ENCODE results near the gene MFAP3L.
A peak's percentile ranks its signal among the peaks of the same experiment; 100 is the strongest.
"Not testable (repeated sequence)": the region's sequence is repeated elsewhere in the genome, so short reads cannot be mapped to it uniquely, and the experiment has no call there.

The MFAP3L gene

DNA sequence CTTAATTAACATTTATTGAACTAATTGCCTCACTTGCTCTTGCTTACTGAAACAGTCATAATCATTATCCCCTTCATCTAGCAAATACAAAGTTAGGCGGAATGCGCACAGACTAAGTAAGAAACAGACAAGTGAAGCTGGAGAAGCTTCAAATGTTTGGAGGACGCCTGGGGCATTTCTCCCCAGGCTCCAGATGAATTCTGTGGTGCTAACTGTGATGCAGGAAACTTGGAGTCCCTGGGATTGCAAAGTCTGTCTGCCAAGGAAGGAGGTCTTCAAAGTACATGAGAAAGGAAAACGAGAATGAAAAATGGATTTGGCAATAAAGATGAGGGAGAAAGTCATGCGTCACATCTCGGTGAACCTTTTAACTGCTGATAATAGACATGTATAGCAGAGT is 23.6 kb upstream of the MFAP3L start:
- Histone ChIP-seq H3K36me3 (replicated peaks; ENCODE audit: low read depth, low read length) (no peaks in the 10 kb centered on the region), H2AFZ (ENCODE audit: low read depth, low read length) (no peak overlapping the region), H3K27me3 (ENCODE audit: low read depth, low read length) (peaks cover 6% of the 10 kb centered on the region; the same call in 1 of the 2 replicates), H4K20me1 (ENCODE audit: insufficient read depth, low read length) (no peaks in the 10 kb centered on the region), H3K4me3 (ENCODE audit: low read length) (no peak overlapping the region), H3K4me2 (ENCODE audit: low read length) (no peak overlapping the region), H3K4me1 (ENCODE audit: low read length) (no peaks in the 10 kb centered on the region), H3K27ac (ENCODE audit: low read length) (no peak overlapping the region), H3K79me2 (ENCODE audit: low read length) (no peaks in the 10 kb centered on the region), H3K9me3 (ENCODE audit: insufficient read depth, low read length) (no peaks in the 10 kb centered on the region), H3K9ac (ENCODE audit: low read length) (no peak overlapping the region)
- TF ChIP-seq, protein P1, sequence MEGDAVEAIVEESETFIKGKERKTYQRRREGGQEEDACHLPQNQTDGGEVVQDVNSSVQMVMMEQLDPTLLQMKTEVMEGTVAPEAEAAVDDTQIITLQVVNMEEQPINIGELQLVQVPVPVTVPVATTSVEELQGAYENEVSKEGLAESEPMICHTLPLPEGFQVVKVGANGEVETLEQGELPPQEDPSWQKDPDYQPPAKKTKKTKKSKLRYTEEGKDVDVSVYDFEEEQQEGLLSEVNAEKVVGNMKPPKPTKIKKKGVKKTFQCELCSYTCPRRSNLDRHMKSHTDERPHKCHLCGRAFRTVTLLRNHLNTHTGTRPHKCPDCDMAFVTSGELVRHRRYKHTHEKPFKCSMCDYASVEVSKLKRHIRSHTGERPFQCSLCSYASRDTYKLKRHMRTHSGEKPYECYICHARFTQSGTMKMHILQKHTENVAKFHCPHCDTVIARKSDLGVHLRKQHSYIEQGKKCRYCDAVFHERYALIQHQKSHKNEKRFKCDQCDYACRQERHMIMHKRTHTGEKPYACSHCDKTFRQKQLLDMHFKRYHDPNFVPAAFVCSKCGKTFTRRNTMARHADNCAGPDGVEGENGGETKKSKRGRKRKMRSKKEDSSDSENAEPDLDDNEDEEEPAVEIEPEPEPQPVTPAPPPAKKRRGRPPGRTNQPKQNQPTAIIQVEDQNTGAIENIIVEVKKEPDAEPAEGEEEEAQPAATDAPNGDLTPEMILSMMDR (IDR thresholded peaks at IDR 0.05; ENCODE audit: low read depth, low read length) = no peak
- TF ChIP-seq EZH2phosphoT487 (IDR thresholded peaks at IDR 0.05; ENCODE audit: low read depth) = no peak

DNA sequence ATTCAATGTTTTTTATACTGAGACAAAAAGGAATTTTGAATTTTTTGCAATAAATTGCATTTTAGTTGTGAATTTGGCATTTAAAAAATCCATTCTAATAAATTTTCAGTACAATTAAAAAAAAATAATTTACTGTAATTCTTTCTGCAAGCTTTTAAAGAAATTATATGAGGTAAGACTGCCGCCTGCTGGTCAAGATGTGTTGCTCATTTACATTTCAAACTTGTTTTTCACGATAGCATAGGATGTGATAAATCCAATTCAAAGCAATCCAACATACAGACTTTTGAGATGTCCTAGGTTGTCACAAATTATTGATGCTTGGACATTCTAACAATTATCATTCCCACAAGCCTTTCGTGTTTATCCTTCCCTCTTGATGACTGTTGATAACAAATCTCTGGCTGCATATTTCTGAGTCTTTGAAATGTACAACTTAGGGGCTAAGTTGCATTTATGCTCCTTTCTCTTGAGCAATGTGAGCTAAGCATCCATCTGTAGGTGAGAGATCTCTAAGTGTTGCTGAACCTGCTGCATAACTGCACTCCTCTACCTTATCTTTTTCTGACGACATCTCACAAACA is 21.7 kb upstream of the MFAP3L start:
- TF ChIP-seq EZH2phosphoT487 (IDR thresholded peaks at IDR 0.05; ENCODE audit: low read depth) = no peak
- TF ChIP-seq, protein P1 (IDR thresholded peaks at IDR 0.05; ENCODE audit: low read depth, low read length) = peak; percentile 91
- H2AFZ ChIP-seq (ENCODE audit: low read depth, low read length) = no peak overlapping the region

DNA sequence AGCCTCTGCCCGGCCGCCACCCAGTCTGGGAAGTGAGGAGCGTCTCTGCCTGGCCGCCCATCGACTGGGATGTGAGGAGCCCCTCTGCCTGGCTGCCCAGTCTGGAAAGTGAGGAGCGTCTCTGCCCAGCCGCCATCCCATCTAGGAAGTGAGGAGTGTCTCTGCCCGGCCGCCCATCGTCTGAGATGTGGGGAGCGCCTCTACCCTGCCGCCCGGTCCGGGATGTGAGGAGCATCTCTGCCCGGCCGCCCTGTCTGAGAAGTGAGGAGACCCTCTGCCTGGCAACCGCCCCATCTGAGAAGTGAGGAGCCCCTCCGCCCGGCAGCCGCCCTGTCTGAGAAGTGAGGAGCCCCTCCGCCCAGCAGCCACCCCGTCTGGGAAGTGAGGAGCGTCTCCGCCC is 20.0 kb upstream of the MFAP3L start:
- not testable (repeated sequence) for H3K4me1 ChIP-seq (ENCODE audit: low read length); H3K9ac ChIP-seq (ENCODE audit: low read length); H3K27me3 ChIP-seq (ENCODE audit: low read depth, low read length); H3K27ac ChIP-seq (ENCODE audit: low read length); H3K36me3 ChIP-seq (replicated peaks; ENCODE audit: low read depth, low read length); H3K9me3 ChIP-seq (ENCODE audit: insufficient read depth, low read length); H2AFZ ChIP-seq (ENCODE audit: low read depth, low read length); H3K4me2 ChIP-seq (ENCODE audit: low read length); H3K4me3 ChIP-seq (ENCODE audit: low read length); H3K79me2 ChIP-seq (ENCODE audit: low read length); H4K20me1 ChIP-seq (ENCODE audit: insufficient read depth, low read length)

More for the DNA sequence above, 21.7 kb upstream of the MFAP3L start:
- Histone ChIP-seq H3K9me3 (ENCODE audit: insufficient read depth, low read length) (no peaks in the 10 kb centered on the region), H3K9ac (ENCODE audit: low read length) (no peak overlapping the region), H3K4me2 (ENCODE audit: low read length) (no peak overlapping the region), H3K27me3 (ENCODE audit: low read depth, low read length) (peaks cover 6% of the 10 kb centered on the region; the same call in 1 of the 2 replicates), H3K27ac (ENCODE audit: low read length) (no peak overlapping the region), H3K4me3 (ENCODE audit: low read length) (no peak overlapping the region), H3K79me2 (ENCODE audit: low read length) (no peaks in the 10 kb centered on the region), H3K4me1 (ENCODE audit: low read length) (no peaks in the 10 kb centered on the region), H3K36me3 (replicated peaks; ENCODE audit: low read depth, low read length) (no peaks in the 10 kb centered on the region), H4K20me1 (ENCODE audit: insufficient read depth, low read length) (no peaks in the 10 kb centered on the region)

DNA sequence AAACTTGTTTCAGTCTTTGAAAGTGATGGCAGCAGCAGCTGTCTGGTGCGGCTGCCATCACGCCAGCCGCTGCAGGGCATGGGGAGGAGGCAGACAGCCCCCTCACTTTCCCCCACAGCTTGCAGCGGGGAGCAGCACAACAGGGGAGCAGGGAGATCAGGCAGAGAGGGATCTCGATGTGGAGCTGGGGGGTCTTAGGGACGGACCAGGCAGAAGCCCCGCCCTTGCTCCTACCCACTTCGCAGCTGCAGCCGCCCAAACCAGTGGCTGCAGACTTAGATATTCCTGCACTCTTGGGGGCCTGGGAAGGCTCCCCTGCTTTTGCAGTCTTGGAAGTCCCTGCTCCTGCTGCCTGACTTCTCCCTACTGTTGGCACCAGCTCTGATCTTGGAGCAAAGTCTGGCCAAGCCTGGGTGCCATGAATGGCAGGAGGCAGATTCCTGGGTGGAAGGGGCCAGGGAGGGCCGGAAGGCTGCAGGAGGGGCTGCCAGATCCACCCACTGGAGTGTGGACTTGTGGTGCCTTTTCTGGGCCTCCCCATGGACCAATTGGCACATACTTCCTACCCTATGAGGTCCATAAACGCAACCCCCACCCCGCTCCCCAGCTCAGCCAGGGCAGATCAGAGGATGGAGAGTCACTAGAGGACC is 14.0 kb upstream of the MFAP3L start:
- Histone ChIP-seq H3K36me3 (replicated peaks; ENCODE audit: low read depth, low read length) (no peaks in the 10 kb centered on the region), H4K20me1 (ENCODE audit: insufficient read depth, low read length) (no peaks in the 10 kb centered on the region), H3K27ac (ENCODE audit: low read length) (no peak overlapping the region), H3K9ac (ENCODE audit: low read length) (no peak overlapping the region), H3K79me2 (ENCODE audit: low read length) (no peaks in the 10 kb centered on the region), H3K9me3 (ENCODE audit: insufficient read depth, low read length) (no peaks in the 10 kb centered on the region), H3K27me3 (ENCODE audit: low read depth, low read length) (no peaks in the 10 kb centered on the region), H2AFZ (ENCODE audit: low read depth, low read length) (no peak overlapping the region), H3K4me1 (ENCODE audit: low read length) (no peaks in the 10 kb centered on the region), H3K4me3 (ENCODE audit: low read length) (no peak overlapping the region), H3K4me2 (ENCODE audit: low read length) (no peak overlapping the region)
- TF ChIP-seq, protein P1 (IDR thresholded peaks at IDR 0.05; ENCODE audit: low read depth, low read length) = no peak
- TF ChIP-seq EZH2phosphoT487 (IDR thresholded peaks at IDR 0.05; ENCODE audit: low read depth) = no peak
